H1 (cell line): ENCODE results near the gene ANKRD53. TPM values are rescaled to one million over a fixed set of nuclear protein-coding genes. Genes with fewer than 3 reads are reported as not detected.

ENCODE experiments used
- BRCA1 ChIP-seq: IDR thresholded peaks from 2 replicates; pipeline ENCODE4 v1.6.1; 2012; ENCODE audit warnings: low read depth, low read length, improper control_type of control experiment
- CEBPB ChIP-seq: IDR thresholded peaks from 2 replicates; pipeline ENCODE4 v1.6.1; 2012; ENCODE audit warnings: low read depth, low read length
- CREB1 ChIP-seq: IDR thresholded peaks from 2 replicates; pipeline ENCODE4 v1.6.1; 2012; ENCODE audit warnings: inconsistent platforms
- RBBP5 ChIP-seq: IDR thresholded peaks from 2 replicates; pipeline ENCODE4 v1.7.1; 2012; ENCODE audit warnings: low read depth, mild to moderate bottlenecking, inconsistent platforms, low read length, moderate library complexity, borderline replicate concordance
- RXRA ChIP-seq: IDR thresholded peaks from 2 replicates; pipeline ENCODE4 v1.6.1; 2011; ENCODE audit warnings: low read depth, mild to moderate bottlenecking, low read length, moderate library complexity; ENCODE audit not compliant: insufficient read depth
- YY1 ChIP-seq: IDR thresholded peaks from 2 replicates; pipeline ENCODE4 v1.6.1; 2011; ENCODE audit warnings: low read depth, mild to moderate bottlenecking, low read length
- polyA plus RNA-seq, 7 experiments: library from polyadenylated mRNA; depleted of rRNA in 3 of 7; stranded (reverse) in 5 of 7; unstranded in 2 of 7; fragments of >200 nt in 5 of 7; fragments of 200-250 nt in 2 of 7; gene quantifications; 1 replicate in 5 of 7; 2 replicates in 1 of 7; 4 replicates in 1 of 7; pipeline versions ENCODE4 v1.2.1 to v1.2.3, GENCODE V29; 2011 to 2013; ENCODE audit warnings: missing spikeins in 2 of 7, mixed read lengths in 2 of 7
- total RNA-seq: library from RNA; stranded (reverse); fragmentation: NEBNext Ultra II Directional; extraction: Animal tissue kit (Norgen Biotek cat#: 25700); gene quantifications from 2 replicates; pipeline ENCODE4 v1.2.1, GENCODE V29; 2021
- TF ChIP-seq, protein P1 (sequence below): IDR thresholded peaks from 2 replicates; pipeline ENCODE4 v1.6.1; 2011; ENCODE audit warnings: low read depth, mild to moderate bottlenecking, low read length; ENCODE audit not compliant: insufficient read depth

ANKRD53 gene
- total and polyA plus RNA-seq, 2 of the 8 experiments (the other 6 are each of a cell fraction or from before 2014, with no cell fraction given), result 0.39 to 0.70 TPM

DNA sequence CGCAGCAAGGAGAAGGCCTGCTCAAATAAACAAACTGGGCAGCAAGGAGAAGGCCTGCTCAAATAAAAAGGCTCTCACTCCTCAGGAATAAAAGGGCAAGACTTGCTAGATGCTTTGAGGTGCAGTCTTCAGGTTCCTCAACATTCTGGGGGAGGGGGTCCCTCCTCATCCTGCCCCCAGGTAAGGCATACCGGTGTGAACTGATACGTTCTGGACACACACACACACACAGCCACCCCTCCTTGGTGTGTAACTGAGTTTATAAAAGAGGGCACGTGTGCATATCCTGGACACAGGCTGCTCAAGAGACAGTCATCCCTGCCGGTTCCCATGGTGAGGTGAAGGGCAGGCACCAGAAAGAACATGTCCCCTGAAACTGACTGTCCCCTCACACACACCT lies 11.8 kb downstream of the ANKRD53 start (continued):
- no peak for TF ChIP-seq RXRA
- TF ChIP-seq, protein P1, sequence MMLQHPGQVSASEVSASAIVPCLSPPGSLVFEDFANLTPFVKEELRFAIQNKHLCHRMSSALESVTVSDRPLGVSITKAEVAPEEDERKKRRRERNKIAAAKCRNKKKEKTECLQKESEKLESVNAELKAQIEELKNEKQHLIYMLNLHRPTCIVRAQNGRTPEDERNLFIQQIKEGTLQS, result no peak
- TF ChIP-seq YY1, result no peak
- TF ChIP-seq CREB1, result no peak
- TF ChIP-seq CEBPB, result no peak
- TF ChIP-seq BRCA1, result no peak
- no peak for TF ChIP-seq RBBP5
